Esophagus (tissue), 2 donors: ENCODE data around the gene CDSN. TPM values are rescaled to one million over a fixed set of nuclear protein-coding genes. Genes with fewer than 3 reads are reported as not detected.

Source experiments
- H3K27ac ChIP-seq, 2 donors: one replicate each; pipeline ENCODE4 v1.5.1; 2013; ENCODE audit warnings: low read depth in 2 of 2, mild to moderate bottlenecking in 2 of 2, inconsistent platforms in 1 of 2, low read length in 1 of 2, moderate library complexity in 1 of 2
- H3K27me3 ChIP-seq, 2 donors: one replicate each; pipeline ENCODE4 v1.6.1; 2013; ENCODE audit warnings: low read length in 2 of 2, control low read depth in 1 of 2, mild to moderate bottlenecking in 1 of 2; ENCODE audit not compliant: insufficient read depth in 2 of 2, control insufficient read depth in 1 of 2
- H3K36me3 ChIP-seq, 2 donors: one replicate each; pipeline ENCODE4 v1.6.1; 2013; ENCODE audit warnings: low read length in 1 of 2; ENCODE audit not compliant: control insufficient read depth in 2 of 2, insufficient read depth in 2 of 2
- H3K4me1 ChIP-seq, 2 donors: one replicate each; pipeline ENCODE4 v1.6.1; 2013; ENCODE audit warnings: low read length in 1 of 2; ENCODE audit not compliant: control insufficient read depth in 2 of 2, insufficient read depth in 2 of 2
- H3K4me3 ChIP-seq, 2 donors: one replicate each; pipeline ENCODE4 v1.5.1; 2013; ENCODE audit warnings: low read length in 2 of 2, mild to moderate bottlenecking in 2 of 2, low read depth in 1 of 2, moderate library complexity in 1 of 2
- H3K9me3 ChIP-seq, 2 donors: one replicate each; pipeline ENCODE4 v1.6.1; 2013; ENCODE audit warnings: mild to moderate bottlenecking in 2 of 2, low read depth in 1 of 2, low read length in 1 of 2, moderate library complexity in 1 of 2; ENCODE audit not compliant: control insufficient read depth in 2 of 2, insufficient read depth in 1 of 2
- WGBS, 2 donors: extraction: QIAGEN DNeasy Blood & Tissue Kit; methylation state at CpG; one replicate each; pipeline ENCODE4 v1.1.7; 2013; 5-methylcytosine and 5-hydroxymethylcytosine counted together
- polyA plus RNA-seq, 2 donors: library from polyadenylated mRNA; stranded (reverse); fragments of 200-250 nt; gene quantifications; one replicate each; pipeline ENCODE4 v1.2.3, GENCODE V29; 2013
- donor health status: healthy with polysubstance abuse.
- donor health status: Bipolar disorder and iron deficiency.

CDSN gene
- polyA plus RNA-seq, 2 donors = 0.02 to 0.20 TPM

GRCh38 chr6:31145386-31145785 is 25.1 kb upstream of the CDSN start:
- no peak overlapping the region for H3K27ac ChIP-seq

GRCh38 chr6:31144970-31145340 is 24.7 kb upstream of the CDSN start:
- no peak overlapping the region for H3K4me3 ChIP-seq
- WGBS, 2 donors = 76 to 82% methylated on average over 10 to 11 of the region's 11 CpGs
- no peaks in the 10 kb centered on the region for H3K4me1 ChIP-seq
- peaks cover 2 to 12% of the 10 kb centered on the region in 2 donors for H3K36me3 ChIP-seq
- H3K27ac ChIP-seq = no peak overlapping the region
- H3K9me3 ChIP-seq = no peaks in the 10 kb centered on the region
- no peaks in the 10 kb centered on the region for H3K27me3 ChIP-seq

More at GRCh38 chr6:31145386-31145785, 25.1 kb upstream of the CDSN start:
- Histone ChIP-seq H3K27me3 (no peaks in the 10 kb centered on the region), H3K36me3 (peaks cover 4 to 16% of the 10 kb centered on the region in 2 donors), H3K9me3 (no peaks in the 10 kb centered on the region), H3K4me3 (no peak overlapping the region), H3K4me1 (no peaks in the 10 kb centered on the region)
- 87 to 95% methylated on average over 10 of the region's 10 CpGs for WGBS, 2 donors

- no peaks in the 10 kb centered on the region for H3K9me3 ChIP-seq
- peaks cover 0 to 7% of the 10 kb centered on the region in 2 donors for H3K36me3 ChIP-seq
- no peak overlapping the region for H3K4me3 ChIP-seq
- 73 to 83% methylated on average over 18 of the region's 18 CpGs for WGBS, 2 donors
- H3K4me1 ChIP-seq = peaks cover 0 to 4% of the 10 kb centered on the region in 2 donors
- no peaks in the 10 kb centered on the region for H3K27me3 ChIP-seq
- no peak overlapping the region for H3K27ac ChIP-seq
These were observed 24.2 kb upstream of the CDSN start for GRCh38 chr6:31144296-31144969.

- peaks cover 0 to 14% of the 10 kb centered on the region in 2 donors for H3K4me1 ChIP-seq
- H3K27me3 ChIP-seq = no peaks in the 10 kb centered on the region
- H3K4me3 ChIP-seq = no peak overlapping the region
- no peak overlapping the region for H3K27ac ChIP-seq
- no peaks in the 10 kb centered on the region for H3K9me3 ChIP-seq
- 49 to 57% methylated on average over 11 of the region's 11 CpGs for WGBS, 2 donors
- peaks cover 0 to 3% of the 10 kb centered on the region in 2 donors for H3K36me3 ChIP-seq
These were observed 22.9 kb upstream of the CDSN start for GRCh38 chr6:31143148-31143547.

GRCh38 chr6:31142361-31142761 is 22.1 kb upstream of the CDSN start:
- WGBS, 2 donors = 42 to 48% methylated on average over 2 of the region's 2 CpGs
- Histone ChIP-seq H3K4me1 (peaks cover 0 to 14% of the 10 kb centered on the region in 2 donors), H3K27me3 (no peaks in the 10 kb centered on the region), H3K27ac (no peak overlapping the region), H3K36me3 (peaks cover 0 to 3% of the 10 kb centered on the region in 2 donors), H3K9me3 (no peaks in the 10 kb centered on the region), H3K4me3 (no peak overlapping the region)

DNA sequence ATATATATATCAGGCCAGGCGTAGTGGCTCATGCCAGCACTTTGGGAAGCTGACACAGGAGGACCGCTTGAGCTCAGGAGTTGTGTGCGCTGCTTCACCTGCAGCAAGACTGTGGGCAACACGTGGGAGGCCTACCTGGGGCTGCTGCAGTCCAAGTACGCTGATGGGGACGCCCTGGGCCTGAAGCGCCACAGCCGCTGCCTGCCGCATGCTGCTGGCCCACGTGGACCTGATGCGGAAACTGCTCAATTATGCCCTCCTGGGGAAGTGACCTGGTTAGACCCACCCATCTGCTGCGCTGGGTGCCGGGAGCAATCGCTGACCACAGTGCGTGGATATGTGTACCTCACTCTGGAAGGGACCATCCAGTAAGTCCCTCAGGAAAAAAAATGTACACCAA is 20.4 kb upstream of the CDSN start:
- H3K27ac ChIP-seq = no peak overlapping the region
- WGBS, 2 donors = 84 to 89% methylated on average over 15 of the region's 15 CpGs
- peaks cover 0 to 14% of the 10 kb centered on the region in 2 donors for H3K4me1 ChIP-seq
- H3K4me3 ChIP-seq = no peak overlapping the region
- H3K36me3 ChIP-seq = peaks cover 0 to 3% of the 10 kb centered on the region in 2 donors
- H3K27me3 ChIP-seq = no peaks in the 10 kb centered on the region
- H3K9me3 ChIP-seq = no peaks in the 10 kb centered on the region

- Histone ChIP-seq H3K27ac (no peak overlapping the region), H3K4me1 (peaks cover 0 to 14% of the 10 kb centered on the region in 2 donors), H3K36me3 (no peaks in the 10 kb centered on the region), H3K4me3 (no peak overlapping the region), H3K9me3 (no peaks in the 10 kb centered on the region), H3K27me3 (no peaks in the 10 kb centered on the region)
- WGBS, 2 donors = 21 to 32% methylated on average over 4 of the region's 4 CpGs
These were observed 19.4 kb upstream of the CDSN start for GRCh38 chr6:31139599-31139998.

GRCh38 chr6:31138982-31139381 is 18.7 kb upstream of the CDSN start, which contains the start of gene PSORS1C2:
TSS of gene PSORS1C2 (minus strand) at chr6:31139066. CDS start at chr6:31139026, 40 bp downstream.
- Histone ChIP-seq H3K9me3 (no peaks in the 10 kb centered on the region), H3K27me3 (no peaks in the 10 kb centered on the region), H3K36me3 (no peaks in the 10 kb centered on the region), H3K27ac (no peak within 1 kb of the TSS), H3K4me1 (peaks cover 0 to 14% of the 10 kb centered on the region in 2 donors), H3K4me3 (no peak within 1 kb of the TSS)
- WGBS, 2 donors = 67 to 68% methylated on average over 4 of the region's 4 CpGs

- no peak overlapping the region for H3K4me3 ChIP-seq
- peaks cover 0 to 14% of the 10 kb centered on the region in 2 donors for H3K4me1 ChIP-seq
- H3K27ac ChIP-seq = no peak overlapping the region
- H3K9me3 ChIP-seq = no peaks in the 10 kb centered on the region
- H3K36me3 ChIP-seq = no peaks in the 10 kb centered on the region
- WGBS, 2 donors = 76 to 87% methylated on average over 10 of the region's 10 CpGs
- no peaks in the 10 kb centered on the region for H3K27me3 ChIP-seq
These were observed 15.5 kb upstream of the CDSN start for GRCh38 chr6:31135710-31136109.

DNA sequence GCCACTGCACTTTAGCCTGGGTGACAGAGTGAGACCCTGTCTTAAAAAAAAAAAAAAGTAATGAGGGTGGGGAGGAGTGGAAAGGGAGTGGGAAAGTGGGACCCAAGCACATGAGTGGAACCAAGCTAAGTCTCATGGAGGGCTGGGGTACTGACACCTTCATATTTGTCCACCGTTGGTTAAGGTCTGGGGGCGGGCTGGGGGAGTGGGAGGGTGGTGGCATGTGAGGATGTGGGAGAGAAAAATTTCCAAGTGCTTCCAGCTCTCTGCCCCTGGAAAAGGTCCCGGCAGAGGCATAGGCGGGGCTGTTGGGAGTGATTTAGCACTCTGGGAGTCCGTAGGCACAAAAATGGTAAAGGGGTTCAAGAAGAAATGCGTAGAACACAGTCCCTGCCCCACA is 12.6 kb upstream of the CDSN start:
- Histone ChIP-seq H3K36me3 (no peaks in the 10 kb centered on the region), H3K4me3 (no peak overlapping the region), H3K27ac (no peak overlapping the region), H3K27me3 (no peaks in the 10 kb centered on the region), H3K9me3 (no peaks in the 10 kb centered on the region), H3K4me1 (no peaks in the 10 kb centered on the region)
- WGBS, 2 donors = 68 to 80% methylated on average over 6 of the region's 6 CpGs
